BLaER1 treated with 17β-estradiol and CSF1 and Interleukin-3, amounts not matched to agents 10 nM and 100 nM (cell line): ENCODE results near the gene KRCC1.
A peak's percentile ranks its signal among the peaks of the same experiment; 100 is the strongest.

Source experiments
- H3K27ac ChIP-seq, 11 experiments: shearing (Covaris generic); formaldehyde crosslinking; 2 replicates each; pipeline ENCODE4 v1.8.1; 2022
- H3K27me3 ChIP-seq, 11 experiments: shearing (Covaris generic); formaldehyde crosslinking; 2 replicates each; pipeline ENCODE4 v1.8.1; 2022
- H3K36me3 ChIP-seq, 11 experiments: shearing (Covaris generic); formaldehyde crosslinking; 2 replicates each; pipeline ENCODE4 v1.8.1; 2022
- H3K4me1 ChIP-seq, 10 experiments: shearing (Covaris generic); formaldehyde crosslinking; 2 replicates each; pipeline ENCODE4 v1.8.1; 2022
- H3K4me2 ChIP-seq, 11 experiments: shearing (Covaris generic); formaldehyde crosslinking; 2 replicates each; pipeline ENCODE4 v1.8.1; 2022
- H3K4me3 ChIP-seq, 10 experiments: shearing (Covaris generic); formaldehyde crosslinking; 2 replicates each; pipeline ENCODE4 v1.8.1; 2022
- H3K9ac ChIP-seq, 11 experiments: shearing (Covaris generic); formaldehyde crosslinking; 2 replicates each; pipeline ENCODE4 v1.8.1; 2022
- H3K9me3 ChIP-seq, 11 experiments: shearing (Covaris generic); formaldehyde crosslinking; replicated peaks in 1 of 11; 2 replicates each; pipeline ENCODE4 v1.8.1; 2022
- H4K20me1 ChIP-seq, 11 experiments: shearing (Covaris generic); formaldehyde crosslinking; 2 replicates each; pipeline ENCODE4 v1.8.1; 2022
- Cebpa-rat ChIP-seq, 11 experiments: shearing (Covaris generic); IDR thresholded peaks; 2 replicates each; pipeline ENCODE4 v1.8.1; 2022

Gene KRCC1

DNA sequence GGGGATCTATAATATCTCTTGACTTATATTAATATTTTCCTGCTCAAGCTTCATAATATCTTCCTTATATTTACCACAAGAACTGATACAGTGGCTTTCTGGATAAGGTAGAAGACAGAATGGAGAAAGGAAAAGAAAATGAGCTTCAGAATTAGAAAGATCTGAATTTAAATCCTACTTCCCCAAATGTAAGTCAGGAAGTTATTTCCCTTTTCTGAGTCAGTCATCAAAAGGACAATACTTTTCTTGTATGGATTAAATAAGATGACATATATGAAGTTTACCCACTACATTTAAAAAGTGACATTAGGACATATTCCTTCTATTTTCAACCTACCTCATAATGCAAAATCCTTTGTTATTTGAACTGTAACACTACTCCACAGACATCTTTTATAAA lies 19.0 kb downstream of the KRCC1 start:
- peaks cover 0 to 47% (median 7%) of the 10 kb centered on the region in 10 experiments; a peak in 11 of 20 replicates for H3K4me1 ChIP-seq
- H3K4me2 ChIP-seq: peak overlapping the region in 5 of 11 experiments; percentile 6 to 67 (median 52); a peak in 6 of 22 replicates
- H3K27me3 ChIP-seq: no peaks in the 10 kb centered on the region
- peaks cover 0 to 22% (median 6%) of the 10 kb centered on the region in 11 experiments; a peak in 9 of 22 replicates for H3K9me3 ChIP-seq
- peak overlapping the region in 3 of 11 experiments; percentile 52 to 69 (median 54); a peak in 6 of 22 replicates for H3K27ac ChIP-seq
- 0 out of 20 replicates have a peak overlapping the region, but pooled peaks of 1 of the 10 experiments have one; percentile 3 for H3K4me3 ChIP-seq
- peaks cover 63 to 93% (median 81%) of the 10 kb centered on the region in 11 experiments for H3K36me3 ChIP-seq
- 0 out of 22 replicates have a peak overlapping the region, but pooled peaks of 1 of the 11 experiments have one; percentile 37 for H3K9ac ChIP-seq
- peaks cover 0 to 65% (median 4%) of the 10 kb centered on the region in 11 experiments; a peak in 8 of 22 replicates for H4K20me1 ChIP-seq
- TF ChIP-seq Cebpa-rat (IDR thresholded peaks at IDR 0.05): no peak

DNA sequence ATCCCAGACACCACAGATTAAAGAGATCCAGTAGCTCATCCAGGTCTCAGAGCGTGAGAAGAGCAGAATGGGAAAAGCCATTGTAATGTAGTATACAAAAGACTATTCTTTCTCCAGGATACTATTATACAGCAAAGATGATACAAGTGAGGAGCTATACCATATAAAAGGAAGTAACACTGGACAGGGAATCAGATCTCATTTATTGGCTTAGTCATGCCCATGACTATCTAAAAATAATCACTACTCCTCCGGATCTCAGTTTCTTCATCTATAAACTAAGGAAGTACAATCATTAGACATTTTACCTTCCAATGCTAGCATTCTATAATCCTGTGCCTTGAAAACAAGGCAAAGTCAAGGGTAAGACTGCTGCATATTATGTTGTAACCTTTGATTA lies 19.4 kb downstream of the KRCC1 start:
- 0 out of 20 replicates have a peak overlapping the region, but pooled peaks of 1 of the 10 experiments have one; percentile 3 for H3K4me3 ChIP-seq
- H3K9me3 ChIP-seq: peaks cover 0 to 22% (median 6%) of the 10 kb centered on the region in 11 experiments; a peak in 9 of 22 replicates
- peaks cover 65 to 93% (median 85%) of the 10 kb centered on the region in 11 experiments for H3K36me3 ChIP-seq
- 0 out of 22 replicates have a peak overlapping the region, but pooled peaks of 1 of the 11 experiments have one; percentile 37 for H3K9ac ChIP-seq
- TF ChIP-seq Cebpa-rat (IDR thresholded peaks at IDR 0.05): no peak
- H4K20me1 ChIP-seq: peaks cover 0 to 60% (median 4%) of the 10 kb centered on the region in 11 experiments; a peak in 8 of 22 replicates
- H3K4me1 ChIP-seq: peaks cover 0 to 42% (median 7%) of the 10 kb centered on the region in 10 experiments; a peak in 11 of 20 replicates
- peak overlapping the region in 3 of 11 experiments; percentile 52 to 69 (median 54); a peak in 6 of 22 replicates for H3K27ac ChIP-seq
- H3K4me2 ChIP-seq: peak overlapping the region in 5 of 11 experiments; percentile 6 to 67 (median 52); a peak in 7 of 22 replicates
- no peaks in the 10 kb centered on the region for H3K27me3 ChIP-seq

DNA sequence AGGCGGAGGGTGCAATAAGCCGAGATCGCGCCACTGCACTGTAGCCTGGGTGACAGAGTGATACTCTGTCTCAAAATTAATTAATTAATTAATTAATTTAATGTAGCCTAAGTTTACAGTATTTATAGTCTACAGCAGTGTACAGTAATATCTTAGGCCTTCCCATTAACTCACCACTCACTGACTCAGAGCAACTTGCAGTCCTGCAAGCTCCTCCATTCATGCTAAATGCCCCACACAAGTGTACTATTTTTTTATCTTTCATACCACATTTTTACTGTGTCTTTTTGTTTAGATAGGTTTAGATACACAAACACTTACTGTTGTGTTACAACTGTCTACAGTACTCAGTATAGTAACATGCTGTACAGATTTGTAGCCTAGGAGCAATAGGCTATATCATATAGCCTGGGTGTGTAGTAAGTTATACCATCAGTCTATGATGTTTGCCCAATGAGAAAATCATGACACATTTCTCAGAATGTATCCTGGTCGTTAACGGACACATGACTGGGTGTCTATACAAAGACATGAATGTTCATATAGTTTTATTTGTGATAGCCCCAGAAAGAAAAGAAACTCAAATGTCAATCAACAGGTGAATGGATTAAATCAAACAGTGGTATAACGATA lies 23.4 kb downstream of the KRCC1 start:
- Histone ChIP-seq H4K20me1 (peaks cover 0 to 24% (median 0%) of the 10 kb centered on the region in 11 experiments; a peak in 5 of 22 replicates), H3K4me2 (no peak overlapping the region), H3K36me3 (peaks cover 76 to 100% (median 87%) of the 10 kb centered on the region in 11 experiments), H3K27ac (no peak overlapping the region), H3K9me3 (peaks cover 0 to 14% (median 0%) of the 10 kb centered on the region in 11 experiments; a peak in 7 of 22 replicates), H3K9ac (no peak overlapping the region), H3K27me3 (no peaks in the 10 kb centered on the region), H3K4me3 (no peak overlapping the region), H3K4me1 (peaks cover 0 to 49% (median 18%) of the 10 kb centered on the region in 10 experiments; a peak in 16 of 20 replicates)
- no peak for TF ChIP-seq Cebpa-rat (IDR thresholded peaks at IDR 0.05)

DNA sequence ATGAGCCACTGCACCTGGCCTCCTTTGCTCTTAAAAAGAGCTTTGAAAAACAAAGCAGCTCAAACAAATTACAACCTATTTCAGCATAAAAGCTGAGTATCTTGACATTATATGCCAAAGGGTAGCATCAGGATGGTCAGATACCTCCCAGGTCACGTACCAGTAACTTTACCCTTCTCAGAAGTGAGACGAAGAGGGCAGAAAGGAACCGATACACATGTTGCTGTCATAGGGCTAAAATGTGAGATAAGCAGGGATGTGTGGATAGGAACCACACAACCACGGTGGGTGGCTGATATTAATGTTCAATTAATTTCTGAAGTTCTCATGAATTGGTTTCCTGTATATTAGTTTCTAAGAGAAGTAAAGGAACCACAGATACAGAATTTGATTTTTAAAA lies 26.7 kb downstream of the KRCC1 start:
- no peak overlapping the region for H3K27ac ChIP-seq
- H3K36me3 ChIP-seq: peaks cover 56 to 100% (median 80%) of the 10 kb centered on the region in 11 experiments
- no peak overlapping the region for H3K9ac ChIP-seq
- TF ChIP-seq Cebpa-rat (IDR thresholded peaks at IDR 0.05): no peak
- no peak overlapping the region for H3K4me3 ChIP-seq
- peak overlapping the region in 5 of 11 experiments; percentile 5 to 84 (median 65); a peak in 6 of 22 replicates for H3K4me2 ChIP-seq
- H3K4me1 ChIP-seq: peaks cover 0 to 44% (median 13%) of the 10 kb centered on the region in 10 experiments; a peak in 16 of 20 replicates
- H4K20me1 ChIP-seq: peaks cover 0 to 13% (median 0%) of the 10 kb centered on the region in 11 experiments; a peak in 3 of 22 replicates
- H3K9me3 ChIP-seq: no peaks in the 10 kb centered on the region
- H3K27me3 ChIP-seq: no peaks in the 10 kb centered on the region

DNA sequence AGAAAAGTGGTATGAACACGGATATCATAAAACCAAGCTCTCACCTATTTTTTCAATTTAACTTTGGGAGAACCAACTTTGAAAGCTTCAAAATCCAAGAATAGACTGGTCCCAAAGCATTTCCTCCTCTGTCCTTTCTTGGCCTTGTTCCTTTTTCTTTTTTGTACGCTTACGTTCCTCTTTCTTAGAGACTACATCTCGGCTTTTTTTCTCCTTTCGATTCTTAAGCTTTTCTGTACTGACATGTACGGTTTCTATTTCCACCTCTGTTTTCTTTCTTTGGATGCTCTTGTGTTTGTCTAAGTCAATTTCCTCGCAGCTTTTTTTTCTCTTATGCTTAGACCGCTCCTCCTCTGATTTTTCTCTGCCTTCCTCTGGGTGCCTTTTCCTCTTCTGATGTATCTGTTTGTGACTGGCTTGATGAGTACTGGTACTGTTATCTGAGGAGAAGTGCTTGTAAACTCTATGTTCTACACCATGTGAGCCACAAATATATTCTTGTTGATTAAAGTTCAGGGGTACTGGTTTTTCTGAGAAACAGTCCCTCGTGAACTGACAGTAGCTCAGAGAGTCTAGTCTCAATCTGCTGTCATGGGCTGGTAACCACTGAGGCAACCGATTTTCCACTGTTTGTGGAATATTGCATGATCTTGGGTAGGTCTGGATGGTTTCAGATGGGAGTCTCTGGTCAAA lies 27.7 kb downstream of the KRCC1 start:
- Histone ChIP-seq H3K27me3 (no peaks in the 10 kb centered on the region), H3K4me2 (peak overlapping the region; percentile 0 to 84 (median 31); a peak in 16 of 22 replicates), H3K9ac (peak overlapping the region in 7 of 11 experiments; percentile 2 to 59 (median 24); a peak in 10 of 22 replicates), H3K9me3 (no peaks in the 10 kb centered on the region), H3K36me3 (peaks cover 46 to 89% (median 69%) of the 10 kb centered on the region in 11 experiments), H3K27ac (peak overlapping the region in 6 of 11 experiments; percentile 3 to 53 (median 38); a peak in 7 of 22 replicates), H3K4me1 (peaks cover 0 to 44% (median 13%) of the 10 kb centered on the region in 10 experiments; a peak in 16 of 20 replicates), H3K4me3 (peak overlapping the region in 2 of 10 experiments; percentile 34 to 43; a peak in 5 of 20 replicates), H4K20me1 (peaks cover 0 to 11% (median 0%) of the 10 kb centered on the region in 11 experiments; a peak in 3 of 22 replicates)
- TF ChIP-seq Cebpa-rat (IDR thresholded peaks at IDR 0.05): no peak

DNA sequence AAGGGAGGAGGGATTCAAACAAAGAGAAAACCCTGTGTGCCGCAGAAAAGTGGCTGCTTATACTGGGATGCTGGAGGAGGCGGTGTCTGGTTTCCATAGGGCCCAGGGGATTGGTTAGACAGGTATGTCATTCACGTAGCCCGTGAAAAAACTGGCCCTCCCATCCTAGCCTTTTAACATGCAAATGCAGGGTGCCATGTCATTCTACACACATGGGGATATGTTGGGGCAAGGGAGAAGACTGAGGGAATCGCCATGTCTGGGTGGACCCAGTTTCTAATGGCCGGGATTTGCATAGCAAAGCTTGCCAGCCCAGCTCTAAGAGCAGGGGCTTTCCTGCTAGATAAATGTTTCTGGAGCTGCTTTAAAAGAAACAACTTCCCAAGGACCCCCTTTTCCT lies 31.1 kb downstream of the KRCC1 start:
- Histone ChIP-seq H3K27ac (no peak overlapping the region), H3K9ac (no peak overlapping the region), H3K27me3 (no peaks in the 10 kb centered on the region), H4K20me1 (peaks cover 0 to 4% (median 0%) of the 10 kb centered on the region in 11 experiments; a peak in 1 of 22 replicates), H3K4me2 (no peak overlapping the region), H3K9me3 (peaks cover 6 to 8% (median 7%) of the 10 kb centered on the region in 11 experiments), H3K4me3 (no peak overlapping the region), H3K4me1 (peaks cover 0 to 44% (median 13%) of the 10 kb centered on the region in 10 experiments; a peak in 16 of 20 replicates), H3K36me3 (peaks cover 14 to 56% (median 37%) of the 10 kb centered on the region in 11 experiments)
- no peak for TF ChIP-seq Cebpa-rat (IDR thresholded peaks at IDR 0.05)

DNA sequence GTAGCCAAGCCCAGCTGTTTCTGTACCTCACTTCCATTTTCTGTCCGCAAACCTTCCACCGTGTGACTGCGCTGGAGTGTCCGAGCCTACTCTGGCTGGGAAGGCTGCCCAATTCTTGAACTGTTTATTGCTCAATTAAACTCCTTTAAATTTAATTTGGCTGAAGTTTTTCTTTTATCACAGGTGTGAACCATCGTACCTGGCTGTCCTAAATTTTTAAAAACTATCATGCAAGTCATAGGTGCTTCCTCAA lies 33.0 kb downstream of the KRCC1 start:
- Histone ChIP-seq H3K4me3 (no peak overlapping the region), H3K9ac (no peak overlapping the region), H4K20me1 (peaks cover 0 to 3% (median 0%) of the 10 kb centered on the region in 11 experiments; a peak in 1 of 22 replicates), H3K4me1 (peaks cover 0 to 25% (median 3%) of the 10 kb centered on the region in 10 experiments; a peak in 14 of 20 replicates), H3K27ac (no peak overlapping the region), H3K27me3 (no peaks in the 10 kb centered on the region), H3K36me3 (peaks cover 0 to 37% (median 21%) of the 10 kb centered on the region in 11 experiments; a peak in 19 of 22 replicates), H3K9me3 (peaks cover 12 to 19% (median 16%) of the 10 kb centered on the region in 11 experiments), H3K4me2 (no peak overlapping the region)
- no peak for TF ChIP-seq Cebpa-rat (IDR thresholded peaks at IDR 0.05)

DNA sequence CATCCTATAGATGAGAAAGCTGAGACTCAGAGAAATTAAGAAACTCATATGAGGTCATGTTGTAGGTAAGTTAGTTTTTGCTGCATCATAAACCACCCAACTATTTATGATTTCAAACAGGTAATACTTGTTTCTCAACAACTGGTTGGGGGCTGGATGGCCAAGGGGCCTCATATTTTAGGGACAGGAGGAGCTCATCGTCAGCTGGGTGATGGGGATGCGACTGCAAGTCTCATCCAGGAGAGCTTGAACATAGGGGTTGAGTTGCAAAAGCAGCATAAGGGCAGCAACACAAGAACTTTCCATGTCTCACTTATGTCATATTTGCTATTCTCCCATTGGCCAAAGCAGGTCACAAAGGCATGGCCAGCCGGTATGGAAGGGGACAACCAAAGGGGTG lies 35.6 kb downstream of the KRCC1 start:
- no peak overlapping the region for H3K4me3 ChIP-seq
- H3K4me2 ChIP-seq: no peak overlapping the region
- no peak for TF ChIP-seq Cebpa-rat (IDR thresholded peaks at IDR 0.05)
- no peak overlapping the region for H3K9ac ChIP-seq
- no peaks in the 10 kb centered on the region; a peak in 1 of 22 replicates for H4K20me1 ChIP-seq
- no peak overlapping the region for H3K27ac ChIP-seq
- H3K27me3 ChIP-seq: no peaks in the 10 kb centered on the region
- peaks cover 12 to 19% (median 16%) of the 10 kb centered on the region in 11 experiments for H3K9me3 ChIP-seq
- peaks cover 0 to 7% (median 6%) of the 10 kb centered on the region in 10 experiments; a peak in 13 of 20 replicates for H3K4me1 ChIP-seq
- peaks cover 0 to 11% (median 0%) of the 10 kb centered on the region in 11 experiments; a peak in 2 of 22 replicates for H3K36me3 ChIP-seq
